Skeletal muscle tissue (tissue), 4 donors: Measurements from ENCODE around the gene ANKRD52. TPM values are rescaled to one million over a fixed set of nuclear protein-coding genes. Genes with fewer than 3 reads are reported as not detected.

Source experiments
- H3K27ac ChIP-seq: one replicate; pipeline ENCODE4 v1.7.0; 2013; ENCODE audit warnings: mild to moderate bottlenecking, low read depth, low read length, inconsistent platforms
- H3K27me3 ChIP-seq, 3 donors: one replicate each; pipeline ENCODE4 v1.7.0; 2013; ENCODE audit warnings: low read length in 3 of 3; ENCODE audit not compliant: control insufficient read depth in 3 of 3, insufficient read depth in 3 of 3
- H3K36me3 ChIP-seq, 3 donors: one replicate each; pipeline ENCODE4 v1.7.0; 2013; ENCODE audit warnings: low read length in 3 of 3; ENCODE audit not compliant: control insufficient read depth in 3 of 3, insufficient read depth in 3 of 3
- H3K4me1 ChIP-seq, 3 donors: one replicate each; pipeline ENCODE4 v1.7.0; 2013; ENCODE audit warnings: low read length in 3 of 3, mild to moderate bottlenecking in 3 of 3; ENCODE audit not compliant: control insufficient read depth in 3 of 3, insufficient read depth in 3 of 3
- H3K4me3 ChIP-seq, 3 donors: one replicate each; pipeline ENCODE4 v1.7.0; 2013; ENCODE audit warnings: low read length in 3 of 3
- H3K9ac ChIP-seq, 3 donors: one replicate each; pipeline ENCODE4 v1.7.0; 2013; ENCODE audit warnings: low read length in 3 of 3, mild to moderate bottlenecking in 3 of 3, moderate library complexity in 2 of 3, low read depth in 1 of 3
- H3K9me3 ChIP-seq, 3 donors: one replicate each; pipeline ENCODE4 v1.7.0; 2013; ENCODE audit warnings: low read length in 3 of 3; ENCODE audit not compliant: control insufficient read depth in 3 of 3
- total RNA-seq: library from RNA; depleted of rRNA; stranded (reverse); fragments of >200 nt; gene quantifications from one replicate; pipeline ENCODE4 v1.2.3, GENCODE V29; 2014
- donor health status: Osteomylitis.

Gene ANKRD52
- total RNA-seq, 1 donor from 2014 or later: 6.8 TPM

DNA sequence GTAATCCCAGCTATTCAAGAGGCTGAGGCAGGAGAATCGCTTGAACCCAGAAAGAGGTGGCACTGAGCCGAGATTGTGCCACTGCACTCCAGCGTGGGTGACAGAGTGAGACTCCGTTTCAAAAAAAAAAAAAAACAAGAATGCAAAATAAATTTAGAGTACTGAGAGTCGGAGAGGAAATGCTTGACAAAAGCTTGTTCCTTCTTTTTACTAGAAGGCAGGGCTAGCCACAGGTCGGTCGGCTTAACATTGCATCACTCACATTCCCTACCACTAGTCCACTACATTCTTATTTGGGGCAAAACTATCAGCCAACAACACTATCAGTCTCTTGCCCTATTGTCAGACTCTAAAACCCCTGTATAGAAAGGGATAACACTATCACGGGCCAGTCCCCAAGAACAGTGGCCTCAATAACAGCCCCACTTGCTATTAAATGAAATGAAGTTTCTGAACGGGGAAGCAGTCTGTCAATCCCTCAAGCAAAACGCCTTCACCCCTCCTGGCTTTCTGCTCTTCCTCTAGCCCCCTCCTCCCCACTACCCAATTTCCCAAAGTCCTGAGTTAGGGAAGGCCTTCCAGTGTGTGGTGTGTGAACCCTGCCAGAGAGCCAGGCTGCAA is 37.5 kb downstream of the ANKRD52 start:
- Histone ChIP-seq H3K4me1 (peaks cover 28 to 52% (median 34%) of the 10 kb centered on the region in 3 donors), H3K27ac (peak overlapping the region; percentile 99), H3K4me3 (peak overlapping the region; percentile 92 to 98 (median 96)), H3K36me3 (peaks cover 6 to 10% (median 8%) of the 10 kb centered on the region in 3 donors), H3K27me3 (no peaks in the 10 kb centered on the region), H3K9me3 (no peaks in the 10 kb centered on the region), H3K9ac (peak overlapping the region; percentile 91 to 96 (median 96))

GRCh38 chr12:56219840-56220239 is 38.3 kb downstream of the ANKRD52 start:
- Histone ChIP-seq H3K4me3 (no peak overlapping the region), H3K27me3 (no peaks in the 10 kb centered on the region), H3K9ac (no peak overlapping the region), H3K36me3 (peaks cover 11 to 15% (median 13%) of the 10 kb centered on the region in 3 donors), H3K27ac (no peak overlapping the region), H3K9me3 (no peaks in the 10 kb centered on the region), H3K4me1 (peaks cover 25 to 44% (median 27%) of the 10 kb centered on the region in 3 donors)

GRCh38 chr12:56216461-56216860 is 41.7 kb downstream of the ANKRD52 start:
- Histone ChIP-seq H3K27ac (no peak overlapping the region), H3K4me1 (peaks cover 9 to 16% (median 10%) of the 10 kb centered on the region in 3 donors), H3K4me3 (no peak overlapping the region), H3K9me3 (no peaks in the 10 kb centered on the region), H3K9ac (no peak overlapping the region), H3K36me3 (peaks cover 31 to 39% (median 37%) of the 10 kb centered on the region in 3 donors), H3K27me3 (no peaks in the 10 kb centered on the region)

GRCh38 chr12:56213878-56214277 is 44.3 kb downstream of the ANKRD52 start:
- H3K9ac ChIP-seq: no peak overlapping the region

DNA sequence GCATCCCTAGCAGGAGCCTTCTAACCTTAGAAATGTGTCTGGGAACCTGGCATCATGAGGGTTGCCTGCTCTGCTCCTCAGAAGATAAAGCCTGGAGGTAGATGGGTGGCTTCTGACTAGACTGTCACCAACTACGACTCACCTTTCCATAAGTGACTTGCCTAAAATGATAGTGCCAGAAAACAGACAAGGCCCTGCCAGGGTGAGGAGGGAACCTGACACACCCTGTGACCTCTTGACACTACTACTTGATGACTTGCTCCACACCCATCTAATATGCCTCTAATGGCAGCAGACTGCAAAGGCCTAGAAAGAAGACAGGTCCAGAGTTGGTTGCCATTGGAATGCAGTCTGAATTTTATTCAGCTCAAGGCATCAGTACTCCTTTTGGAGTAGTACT is 45.8 kb downstream of the ANKRD52 start:
- no peak overlapping the region for H3K9ac ChIP-seq
- peaks cover 2 to 8% (median 3%) of the 10 kb centered on the region in 3 donors for H3K4me1 ChIP-seq
- no peak overlapping the region for H3K4me3 ChIP-seq
- no peaks in the 10 kb centered on the region for H3K27me3 ChIP-seq
- H3K27ac ChIP-seq: no peak overlapping the region
- H3K9me3 ChIP-seq: no peaks in the 10 kb centered on the region
- H3K36me3 ChIP-seq: peaks cover 55 to 57% (median 56%) of the 10 kb centered on the region in 3 donors

More at GRCh38 chr12:56213878-56214277, 44.3 kb downstream of the ANKRD52 start:
- Histone ChIP-seq H3K27me3 (no peaks in the 10 kb centered on the region), H3K4me3 (no peak overlapping the region), H3K27ac (no peak overlapping the region), H3K9me3 (no peaks in the 10 kb centered on the region), H3K4me1 (peaks cover 2 to 8% (median 3%) of the 10 kb centered on the region in 3 donors), H3K36me3 (peaks cover 46 to 51% (median 47%) of the 10 kb centered on the region in 3 donors)

DNA sequence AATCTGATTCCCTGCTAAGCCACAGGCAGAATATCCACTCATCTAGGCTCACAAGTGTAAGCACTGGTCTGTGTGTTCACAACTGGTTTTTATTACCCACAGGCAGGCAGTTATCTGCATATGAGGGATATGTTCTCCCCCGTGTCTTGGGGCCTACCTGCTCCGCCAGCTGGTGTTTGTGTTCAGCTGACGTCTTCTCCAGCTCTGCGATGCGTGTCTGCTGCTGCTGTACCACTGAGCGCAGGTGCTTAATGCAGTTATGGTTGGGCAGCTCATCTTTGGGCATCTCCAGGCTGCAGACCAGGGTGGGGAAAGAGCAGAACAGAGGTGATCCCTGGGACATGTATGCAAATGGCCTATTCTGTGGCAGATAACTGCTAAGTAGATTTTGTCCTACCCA is 50.2 kb downstream of the ANKRD52 start:
- no peak overlapping the region for H3K4me3 ChIP-seq
- H3K27me3 ChIP-seq: no peaks in the 10 kb centered on the region
- no peak overlapping the region for H3K27ac ChIP-seq
- H3K36me3 ChIP-seq: peaks cover 52 to 57% (median 53%) of the 10 kb centered on the region in 3 donors
- H3K4me1 ChIP-seq: peaks cover 2 to 8% (median 3%) of the 10 kb centered on the region in 3 donors
- no peak overlapping the region for H3K9ac ChIP-seq
- no peaks in the 10 kb centered on the region for H3K9me3 ChIP-seq

GRCh38 chr12:56206452-56207166 is 51.6 kb downstream of the ANKRD52 start:
- no peak overlapping the region for H3K27ac ChIP-seq

GRCh38 chr12:56205445-56205844 is 52.7 kb downstream of the ANKRD52 start:
- Histone ChIP-seq H3K4me1 (peaks cover 2 to 8% (median 3%) of the 10 kb centered on the region in 3 donors), H3K27ac (no peak overlapping the region), H3K9me3 (no peaks in the 10 kb centered on the region), H3K4me3 (no peak overlapping the region), H3K36me3 (peaks cover 38 to 43% (median 40%) of the 10 kb centered on the region in 3 donors), H3K9ac (no peak overlapping the region), H3K27me3 (no peaks in the 10 kb centered on the region)

More at GRCh38 chr12:56206452-56207166, 51.6 kb downstream of the ANKRD52 start:
- Histone ChIP-seq H3K9ac (no peak overlapping the region), H3K4me3 (no peak overlapping the region), H3K4me1 (peaks cover 2 to 8% (median 3%) of the 10 kb centered on the region in 3 donors), H3K9me3 (no peaks in the 10 kb centered on the region), H3K36me3 (peaks cover 42 to 47% (median 43%) of the 10 kb centered on the region in 3 donors), H3K27me3 (no peaks in the 10 kb centered on the region)

DNA sequence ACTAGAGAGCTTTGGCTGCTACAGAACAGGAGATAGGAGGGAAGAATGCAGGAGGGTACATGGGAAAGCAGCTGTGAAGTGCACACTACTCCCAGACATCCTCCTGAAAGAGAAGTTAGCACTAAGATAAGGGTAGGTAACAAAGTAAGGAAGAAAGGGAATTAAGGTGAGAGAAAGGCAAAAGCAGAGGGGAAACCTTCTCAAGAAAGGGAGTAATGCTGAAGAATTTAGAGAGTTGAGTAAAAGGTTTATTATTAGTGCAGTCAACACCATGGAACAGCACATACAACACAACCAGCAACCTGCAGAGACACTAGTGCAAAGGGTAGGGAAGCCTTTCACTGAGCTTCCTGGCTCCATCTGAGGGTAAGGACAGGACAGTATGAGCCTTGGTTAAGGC is 53.9 kb downstream of the ANKRD52 start:
- H3K27me3 ChIP-seq: no peaks in the 10 kb centered on the region
- H3K9ac ChIP-seq: no peak overlapping the region
- H3K4me3 ChIP-seq: no peak overlapping the region
- H3K36me3 ChIP-seq: peaks cover 30 to 35% (median 33%) of the 10 kb centered on the region in 3 donors
- no peak overlapping the region for H3K27ac ChIP-seq
- no peaks in the 10 kb centered on the region for H3K4me1 ChIP-seq
- no peaks in the 10 kb centered on the region for H3K9me3 ChIP-seq

DNA sequence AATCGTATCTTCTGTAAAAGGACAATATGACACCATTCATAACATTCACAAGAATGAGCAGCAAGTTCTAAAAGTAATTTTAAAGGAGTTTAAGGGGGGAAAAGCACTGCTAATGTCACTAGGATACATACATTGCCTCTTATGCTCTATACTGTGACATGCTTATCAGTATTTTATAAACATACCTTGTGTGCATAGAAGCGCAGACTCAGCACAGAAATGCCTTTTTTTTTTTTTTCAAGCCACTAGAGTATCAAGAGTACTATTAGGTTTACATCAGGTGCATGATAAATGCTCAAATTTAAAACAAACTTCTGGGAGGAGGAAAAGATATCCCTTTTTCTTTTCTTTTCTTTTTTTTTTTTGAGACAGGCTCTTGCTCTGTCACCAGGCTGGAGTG is 55.3 kb downstream of the ANKRD52 start:
- Histone ChIP-seq H3K9me3 (no peaks in the 10 kb centered on the region), H3K4me1 (no peaks in the 10 kb centered on the region), H3K27me3 (no peaks in the 10 kb centered on the region), H3K27ac (no peak overlapping the region), H3K9ac (no peak overlapping the region), H3K36me3 (peaks cover 22 to 31% (median 29%) of the 10 kb centered on the region in 3 donors), H3K4me3 (no peak overlapping the region)
